ENCODE measurements around the gene ZNF860. TPM values are rescaled to one million over a fixed set of nuclear protein-coding genes. Genes with fewer than 3 reads are reported as not detected.
A peak's percentile ranks its signal among the peaks of the same experiment; 100 is the strongest.

ZNF860 gene
- total and polyA plus RNA-seq, 2 donors (not counting 3 experiments of a cell fraction or from before 2014, with no cell fraction given): 0.19 to 0.73 TPM

DNA sequence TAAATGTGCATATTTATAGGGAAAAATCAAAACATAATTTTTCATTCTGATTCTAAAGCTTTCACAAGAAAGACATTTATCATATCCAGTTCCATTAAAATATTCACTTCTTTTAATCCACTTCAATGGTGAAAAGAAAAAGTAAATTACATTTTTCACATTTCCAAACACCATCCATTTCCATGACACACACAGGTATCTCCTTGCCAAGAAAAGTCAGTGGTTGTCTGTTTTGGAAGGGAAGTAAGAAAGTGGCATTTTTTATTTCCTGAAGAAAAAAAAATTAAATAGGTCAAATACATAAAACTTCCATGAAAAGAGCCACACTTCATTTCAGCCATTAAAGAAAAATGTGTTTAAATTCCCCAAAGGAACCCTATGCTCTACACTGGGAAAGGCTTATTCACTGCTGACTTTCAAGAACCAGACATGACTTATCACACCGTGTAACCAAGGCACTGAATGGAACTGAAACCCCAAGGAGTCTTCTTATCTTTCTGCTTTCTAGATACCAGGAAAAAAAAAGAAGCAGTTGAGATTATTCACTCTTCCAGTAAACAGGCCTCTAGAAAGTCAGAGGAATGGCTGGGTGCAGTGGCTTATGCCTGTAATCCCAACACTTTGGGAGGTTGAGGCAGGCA, 45.0 kb upstream of the ZNF860 start:
- Histone ChIP-seq H4K20me1 (replicated peaks; ENCODE audit: control insufficient read depth, extremely low read depth, insufficient read depth, low read length) (no peaks in the 10 kb centered on the region), H3K79me2 (ENCODE audit: control insufficient read depth, insufficient read depth, low read length) (peaks cover 5% of the 10 kb centered on the region), H3K4me2 (ENCODE audit: insufficient read depth, low read length) (no peak overlapping the region), H3K4me3 (replicated peaks in 1 of 3; ENCODE audit: insufficient read depth in 1 of 3, low read depth in 1 of 3, low read length in 3 of 3) (no peak overlapping the region), H3K4me1 (ENCODE audit: control insufficient read depth, extremely low read depth, insufficient read depth, low read length) (peaks cover 11% of the 10 kb centered on the region), H3K9me1 (replicated peaks; ENCODE audit: control insufficient read depth, extremely low read depth, insufficient read depth, low read length) (no peaks in the 10 kb centered on the region), H3K27ac (ENCODE audit: insufficient read depth, low read depth, low read length) (no peak overlapping the region), H2AFZ (ENCODE audit: low read depth, low read length) (no peak overlapping the region), H3K27me3 (ENCODE audit: control insufficient read depth in 2 of 2, insufficient read depth in 2 of 2, low read length in 2 of 2) (no peaks in the 10 kb centered on the region), H3K9me3 (replicated peaks; ENCODE audit: control insufficient read depth, insufficient read depth, low read length) (no peaks in the 10 kb centered on the region), H3K36me3 (ENCODE audit: control insufficient read depth in 2 of 2, extremely low read depth in 1 of 2, insufficient read depth in 2 of 2, low read length in 2 of 2) (no peaks in the 10 kb centered on the region), H3K9ac (replicated peaks; ENCODE audit: extremely low read depth, insufficient read depth, low read length) (no peak overlapping the region)
- no TSS peak for BruUV-seq (replicated peaks)
- FAIRE-seq (no peak), DNase-seq (ENCODE audit: low read depth, low spot score) (peak; percentile 33)
- TF ChIP-seq GATA2 (IDR thresholded peaks at IDR 0.05; ENCODE audit: insufficient read depth, insufficient read length, low read depth, low read length) (no peak), FOS (IDR thresholded peaks at IDR 0.05; ENCODE audit: borderline replicate concordance, insufficient read depth, low read length) (no peak)
- POLR2A ChIA-PET: no interaction called here
- CTCF ChIA-PET: no interaction called here
- dilution Hi-C loops (cut with MboI; ENCODE audit: extremely low pct_ligation_motif_present, low sequenced_read_pairs) (no loop called here), intact Hi-C loops (cut with micrococcal nuclease) (no loop called here)

DNA sequence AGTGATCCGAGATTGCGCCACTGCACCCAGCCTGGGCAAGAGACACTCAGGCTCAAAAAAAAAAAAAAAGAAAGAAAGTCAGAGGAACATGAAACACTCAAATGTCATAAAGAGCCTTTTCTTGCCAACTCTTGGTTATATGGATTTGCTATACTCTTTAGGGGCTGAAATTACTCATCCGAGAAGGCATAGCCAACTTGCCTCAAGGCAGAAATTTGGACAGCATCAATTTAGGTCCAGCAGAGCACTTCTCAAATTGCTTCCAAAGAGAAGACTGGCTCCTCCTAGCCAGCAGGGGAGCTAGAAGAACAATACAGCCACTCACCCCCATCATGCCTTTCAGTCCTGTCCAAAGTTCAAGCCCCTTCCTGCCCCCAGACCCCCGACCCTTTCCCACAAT, 44.3 kb upstream of the ZNF860 start:
- no peak overlapping the region for H3K9ac ChIP-seq (replicated peaks; ENCODE audit: extremely low read depth, insufficient read depth, low read length)
- H3K27ac ChIP-seq (ENCODE audit: insufficient read depth, low read depth, low read length): no peak overlapping the region
- H2AFZ ChIP-seq (ENCODE audit: low read depth, low read length): no peak overlapping the region
- H3K4me1 ChIP-seq (ENCODE audit: control insufficient read depth, extremely low read depth, insufficient read depth, low read length): peaks cover 12% of the 10 kb centered on the region
- no TSS peak for BruUV-seq (replicated peaks)
- dilution Hi-C loops (cut with MboI; ENCODE audit: extremely low pct_ligation_motif_present, low sequenced_read_pairs) (no loop called here), intact Hi-C loops (cut with micrococcal nuclease) (no loop called here)
- H3K9me3 ChIP-seq (replicated peaks; ENCODE audit: control insufficient read depth, insufficient read depth, low read length): no peaks in the 10 kb centered on the region
- no peak for TF ChIP-seq POLR2A (IDR thresholded peaks at IDR 0.05; ENCODE audit: low read depth, low read length)
- TF ChIP-seq FOS (IDR thresholded peaks at IDR 0.05; ENCODE audit: borderline replicate concordance, insufficient read depth, low read length): no peak
- TF ChIP-seq, protein P1, sequence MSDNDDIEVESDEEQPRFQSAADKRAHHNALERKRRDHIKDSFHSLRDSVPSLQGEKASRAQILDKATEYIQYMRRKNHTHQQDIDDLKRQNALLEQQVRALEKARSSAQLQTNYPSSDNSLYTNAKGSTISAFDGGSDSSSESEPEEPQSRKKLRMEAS (IDR thresholded peaks at IDR 0.05; ENCODE audit: insufficient read depth, insufficient read length): no peak
- no peak for TF ChIP-seq MYC (IDR thresholded peaks at IDR 0.05; ENCODE audit: low read depth, low read length)
- TF ChIP-seq JUN (IDR thresholded peaks at IDR 0.05; ENCODE audit: borderline replicate concordance, insufficient read depth, insufficient read length, low read depth): no peak
- no peak for TF ChIP-seq GATA2 (IDR thresholded peaks at IDR 0.05; ENCODE audit: insufficient read depth, insufficient read length, low read depth, low read length)
- TF ChIP-seq, protein P2, sequence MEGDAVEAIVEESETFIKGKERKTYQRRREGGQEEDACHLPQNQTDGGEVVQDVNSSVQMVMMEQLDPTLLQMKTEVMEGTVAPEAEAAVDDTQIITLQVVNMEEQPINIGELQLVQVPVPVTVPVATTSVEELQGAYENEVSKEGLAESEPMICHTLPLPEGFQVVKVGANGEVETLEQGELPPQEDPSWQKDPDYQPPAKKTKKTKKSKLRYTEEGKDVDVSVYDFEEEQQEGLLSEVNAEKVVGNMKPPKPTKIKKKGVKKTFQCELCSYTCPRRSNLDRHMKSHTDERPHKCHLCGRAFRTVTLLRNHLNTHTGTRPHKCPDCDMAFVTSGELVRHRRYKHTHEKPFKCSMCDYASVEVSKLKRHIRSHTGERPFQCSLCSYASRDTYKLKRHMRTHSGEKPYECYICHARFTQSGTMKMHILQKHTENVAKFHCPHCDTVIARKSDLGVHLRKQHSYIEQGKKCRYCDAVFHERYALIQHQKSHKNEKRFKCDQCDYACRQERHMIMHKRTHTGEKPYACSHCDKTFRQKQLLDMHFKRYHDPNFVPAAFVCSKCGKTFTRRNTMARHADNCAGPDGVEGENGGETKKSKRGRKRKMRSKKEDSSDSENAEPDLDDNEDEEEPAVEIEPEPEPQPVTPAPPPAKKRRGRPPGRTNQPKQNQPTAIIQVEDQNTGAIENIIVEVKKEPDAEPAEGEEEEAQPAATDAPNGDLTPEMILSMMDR (IDR thresholded peaks at IDR 0.05; ENCODE audit: extremely low read depth in 1 of 2, insufficient read depth in 1 of 2, low read depth in 1 of 2, low read length in 2 of 2): no peak
- H3K9me1 ChIP-seq (replicated peaks; ENCODE audit: control insufficient read depth, extremely low read depth, insufficient read depth, low read length): no peaks in the 10 kb centered on the region
- no peak overlapping the region for H3K4me3 ChIP-seq (replicated peaks in 1 of 3; ENCODE audit: insufficient read depth in 1 of 3, low read depth in 1 of 3, low read length in 3 of 3)
- FAIRE-seq: no peak
- H3K36me3 ChIP-seq (ENCODE audit: control insufficient read depth in 2 of 2, extremely low read depth in 1 of 2, insufficient read depth in 2 of 2, low read length in 2 of 2): no peaks in the 10 kb centered on the region
- no peak for DNase-seq (ENCODE audit: low read depth, low spot score)
- peaks cover 5% of the 10 kb centered on the region for H3K79me2 ChIP-seq (ENCODE audit: control insufficient read depth, insufficient read depth, low read length)
- H3K4me2 ChIP-seq (ENCODE audit: insufficient read depth, low read length): no peak overlapping the region
- CTCF ChIA-PET: no interaction called here
- no peaks in the 10 kb centered on the region for H4K20me1 ChIP-seq (replicated peaks; ENCODE audit: control insufficient read depth, extremely low read depth, insufficient read depth, low read length)
- POLR2A ChIA-PET: no interaction called here
- no peaks in the 10 kb centered on the region for H3K27me3 ChIP-seq (ENCODE audit: control insufficient read depth in 2 of 2, insufficient read depth in 2 of 2, low read length in 2 of 2)

All from endothelial cell of umbilical vein (primary cell).